ENCODE data around the gene TPK1.

Gene TPK1

DNA sequence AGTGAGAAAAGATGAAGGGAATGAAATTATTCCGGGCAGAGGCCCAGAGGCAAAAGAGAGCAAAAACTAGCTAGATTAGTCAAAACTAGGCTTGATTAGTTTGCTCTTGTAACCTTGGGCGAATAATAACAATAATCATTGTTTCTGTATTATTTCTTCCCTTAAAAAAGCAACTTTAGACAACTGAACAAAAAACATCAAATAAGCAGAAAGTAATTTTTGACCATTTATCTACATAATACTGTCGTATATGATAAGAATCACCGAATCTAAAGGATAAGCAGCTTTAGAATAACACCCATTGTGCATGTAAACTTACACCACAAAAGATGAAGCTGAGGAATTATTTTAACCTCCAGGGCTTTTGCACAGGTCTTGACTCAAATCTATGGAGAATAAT lies 125.1 kb downstream of the TPK1 start:
- peaks cover 9% of the 10 kb centered on the region for H3K4me1 Mint-ChIP-seq
- no peak for ATAC-seq (ENCODE audit: low read depth)
- H3K27ac Mint-ChIP-seq = no peak overlapping the region
- no peak overlapping the region for H3K4me3 Mint-ChIP-seq
- H3K27me3 Mint-ChIP-seq = no peaks in the 10 kb centered on the region
- DNase-seq (ENCODE audit: low spot score in 2 of 2) = no peak
- H3K36me3 Mint-ChIP-seq = peaks cover 7% of the 10 kb centered on the region
- H3K9me3 Mint-ChIP-seq = no peaks in the 10 kb centered on the region

DNA sequence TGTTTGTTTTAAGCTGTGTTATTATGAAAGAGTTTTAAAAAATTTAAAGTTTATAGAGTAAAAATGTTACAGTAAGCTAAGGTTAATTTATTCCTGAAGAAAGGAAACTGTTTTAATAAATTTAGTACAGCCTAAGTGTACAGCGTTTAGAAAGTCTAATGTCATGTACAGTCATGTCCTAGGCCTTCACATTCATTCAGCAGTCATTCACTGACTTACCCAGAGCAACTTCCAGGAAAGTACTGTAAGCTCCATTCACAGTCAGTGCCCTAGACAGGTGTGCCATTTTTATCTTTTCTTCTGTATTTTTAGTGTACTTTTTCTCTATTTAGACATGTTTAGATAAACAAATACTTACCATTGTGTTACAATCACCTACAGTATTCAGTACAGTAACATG lies 126.8 kb downstream of the TPK1 start:
- H3K4me3 Mint-ChIP-seq = no peak overlapping the region
- no peaks in the 10 kb centered on the region for H3K9me3 Mint-ChIP-seq
- H3K36me3 Mint-ChIP-seq = peaks cover 14% of the 10 kb centered on the region
- peaks cover 5% of the 10 kb centered on the region for H3K4me1 Mint-ChIP-seq
- ATAC-seq (ENCODE audit: low read depth) (no peak), DNase-seq (ENCODE audit: low spot score in 2 of 2) (no peak)
- no peaks in the 10 kb centered on the region for H3K27me3 Mint-ChIP-seq
- no peak overlapping the region for H3K27ac Mint-ChIP-seq

GRCh38 chr7:144691240-144691639 lies 144.6 kb downstream of the TPK1 start:
- no peak overlapping the region for H3K27ac Mint-ChIP-seq

GRCh38 chr7:144682581-144683280 lies 153.1 kb downstream of the TPK1 start:
- no peak for ATAC-seq (ENCODE audit: low read depth)
- no peak overlapping the region for H3K4me3 Mint-ChIP-seq

More at GRCh38 chr7:144691240-144691639, 144.6 kb downstream of the TPK1 start:
- no peak for ATAC-seq (ENCODE audit: low read depth)
- H3K4me3 Mint-ChIP-seq = no peak overlapping the region
- peaks cover 11% of the 10 kb centered on the region for H3K36me3 Mint-ChIP-seq
- no peak for DNase-seq (ENCODE audit: low spot score in 2 of 2)
- no peaks in the 10 kb centered on the region for H3K9me3 Mint-ChIP-seq
- peaks cover 9% of the 10 kb centered on the region for H3K4me1 Mint-ChIP-seq
- H3K27me3 Mint-ChIP-seq = no peaks in the 10 kb centered on the region

DNA sequence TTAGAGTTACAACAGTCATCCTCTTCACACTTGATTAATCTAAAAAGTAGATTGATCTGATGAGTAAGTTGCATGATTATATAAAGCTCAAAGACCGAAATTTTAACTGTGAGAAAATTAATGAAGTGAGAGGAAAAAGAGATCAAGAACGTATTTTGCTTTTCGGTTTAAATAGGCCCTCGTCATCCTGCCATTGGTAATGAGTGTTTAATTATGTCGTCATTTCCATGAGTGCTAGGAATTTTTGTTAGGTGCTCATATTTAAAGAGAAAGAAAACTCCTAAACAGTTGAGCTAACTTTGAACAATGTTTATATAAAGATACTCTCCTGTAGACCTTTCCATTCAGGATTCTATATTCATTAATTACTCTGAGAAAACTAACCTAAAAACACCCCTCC lies 159.4 kb downstream of the TPK1 start:
- no peaks in the 10 kb centered on the region for H3K4me1 Mint-ChIP-seq
- H3K36me3 Mint-ChIP-seq = peaks cover 9% of the 10 kb centered on the region
- no peaks in the 10 kb centered on the region for H3K9me3 Mint-ChIP-seq
- ATAC-seq (ENCODE audit: low read depth) (no peak), DNase-seq (ENCODE audit: low spot score in 2 of 2) (no peak)
- no peak overlapping the region for H3K27ac Mint-ChIP-seq
- no peaks in the 10 kb centered on the region for H3K27me3 Mint-ChIP-seq
- H3K4me3 Mint-ChIP-seq = no peak overlapping the region

More at GRCh38 chr7:144682581-144683280, 153.1 kb downstream of the TPK1 start:
- Mint-ChIP-seq H3K9me3 (no peaks in the 10 kb centered on the region), H3K36me3 (peaks cover 16% of the 10 kb centered on the region), H3K4me1 (no peaks in the 10 kb centered on the region), H3K27me3 (no peaks in the 10 kb centered on the region), H3K27ac (no peak overlapping the region)
- DNase-seq (ENCODE audit: low spot score in 2 of 2) = no peak

- no peak for ATAC-seq (ENCODE audit: low read depth)
- no peaks in the 10 kb centered on the region for H3K27me3 Mint-ChIP-seq
Observed at GRCh38 chr7:144674550-144674949, 161.3 kb downstream of the TPK1 start.

DNA sequence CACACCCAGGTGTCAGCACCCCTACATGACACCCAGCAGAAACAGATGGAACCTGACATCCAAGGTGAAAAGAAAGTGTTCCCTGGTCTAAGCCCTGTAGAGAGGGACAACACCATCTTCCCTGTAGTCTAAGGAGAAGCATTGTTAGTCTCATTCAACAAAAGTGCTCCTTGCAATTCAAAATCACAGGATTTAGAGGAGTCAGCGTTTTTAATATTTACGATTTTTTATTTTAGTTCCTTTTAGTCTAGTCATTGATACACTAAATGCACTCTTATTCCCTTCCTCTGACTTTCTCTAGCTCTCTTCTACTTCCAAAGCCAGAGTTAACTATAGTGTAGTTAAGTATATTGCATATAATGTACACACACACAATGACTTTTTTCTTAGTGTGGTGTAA lies 163.0 kb downstream of the TPK1 start:
- no peaks in the 10 kb centered on the region for H3K9me3 Mint-ChIP-seq
- H3K27me3 Mint-ChIP-seq = no peaks in the 10 kb centered on the region
- H3K4me1 Mint-ChIP-seq = no peaks in the 10 kb centered on the region
- DNase-seq (ENCODE audit: low spot score in 2 of 2) (no peak), ATAC-seq (ENCODE audit: low read depth) (no peak)
- no peak overlapping the region for H3K27ac Mint-ChIP-seq
- peaks cover 5% of the 10 kb centered on the region for H3K36me3 Mint-ChIP-seq
- H3K4me3 Mint-ChIP-seq = no peak overlapping the region

More at GRCh38 chr7:144674550-144674949, 161.3 kb downstream of the TPK1 start:
- no peak for DNase-seq (ENCODE audit: low spot score in 2 of 2)
- Mint-ChIP-seq H3K4me3 (no peak overlapping the region), H3K4me1 (no peaks in the 10 kb centered on the region), H3K36me3 (peaks cover 8% of the 10 kb centered on the region), H3K27ac (no peak overlapping the region), H3K9me3 (no peaks in the 10 kb centered on the region)

- H3K9me3 Mint-ChIP-seq = no peaks in the 10 kb centered on the region
- H3K27ac Mint-ChIP-seq = no peak overlapping the region
- ATAC-seq (ENCODE audit: low read depth) = no peak
- no peak for DNase-seq (ENCODE audit: low spot score in 2 of 2)
- peaks cover 5% of the 10 kb centered on the region for H3K36me3 Mint-ChIP-seq
- no peaks in the 10 kb centered on the region for H3K27me3 Mint-ChIP-seq
- no peak overlapping the region for H3K4me3 Mint-ChIP-seq
- H3K4me1 Mint-ChIP-seq = no peaks in the 10 kb centered on the region
Observed at GRCh38 chr7:144671429-144671828, 164.4 kb downstream of the TPK1 start.

- peaks cover 9% of the 10 kb centered on the region for H3K36me3 Mint-ChIP-seq
- no peak overlapping the region for H3K27ac Mint-ChIP-seq
- no peaks in the 10 kb centered on the region for H3K27me3 Mint-ChIP-seq
- no peaks in the 10 kb centered on the region for H3K4me1 Mint-ChIP-seq
- H3K9me3 Mint-ChIP-seq = peaks cover 1% of the 10 kb centered on the region
- no peak for DNase-seq (ENCODE audit: low spot score in 2 of 2)
- no peak overlapping the region for H3K4me3 Mint-ChIP-seq
- ATAC-seq (ENCODE audit: low read depth) = no peak
Observed at GRCh38 chr7:144670218-144670617, 165.6 kb downstream of the TPK1 start.

DNA sequence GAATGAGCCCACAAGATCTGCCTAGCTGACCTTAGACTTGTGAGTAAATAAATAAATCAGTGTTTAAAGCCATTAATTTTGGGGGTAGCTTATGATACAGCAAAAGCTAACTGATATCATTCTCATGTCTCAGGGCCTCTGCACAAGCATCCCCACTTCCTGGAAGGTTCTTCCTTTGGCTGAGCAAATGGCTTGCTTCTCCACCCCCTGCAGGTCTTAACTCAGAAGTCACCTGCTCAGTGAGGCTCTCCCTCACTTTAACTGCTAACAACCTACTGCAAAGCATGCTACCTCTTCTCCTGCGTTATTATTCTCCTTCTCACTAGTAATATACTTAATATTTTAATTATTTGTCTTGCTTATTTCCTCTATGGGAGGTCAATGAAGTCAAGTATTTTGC lies 167.3 kb downstream of the TPK1 start:
- Mint-ChIP-seq H3K36me3 (peaks cover 18% of the 10 kb centered on the region), H3K27me3 (no peaks in the 10 kb centered on the region), H3K27ac (no peak overlapping the region), H3K9me3 (peaks cover 3% of the 10 kb centered on the region), H3K4me3 (no peak overlapping the region), H3K4me1 (no peaks in the 10 kb centered on the region)
- ATAC-seq (ENCODE audit: low read depth) = no peak
- DNase-seq (ENCODE audit: low spot score in 2 of 2) = no peak

DNA sequence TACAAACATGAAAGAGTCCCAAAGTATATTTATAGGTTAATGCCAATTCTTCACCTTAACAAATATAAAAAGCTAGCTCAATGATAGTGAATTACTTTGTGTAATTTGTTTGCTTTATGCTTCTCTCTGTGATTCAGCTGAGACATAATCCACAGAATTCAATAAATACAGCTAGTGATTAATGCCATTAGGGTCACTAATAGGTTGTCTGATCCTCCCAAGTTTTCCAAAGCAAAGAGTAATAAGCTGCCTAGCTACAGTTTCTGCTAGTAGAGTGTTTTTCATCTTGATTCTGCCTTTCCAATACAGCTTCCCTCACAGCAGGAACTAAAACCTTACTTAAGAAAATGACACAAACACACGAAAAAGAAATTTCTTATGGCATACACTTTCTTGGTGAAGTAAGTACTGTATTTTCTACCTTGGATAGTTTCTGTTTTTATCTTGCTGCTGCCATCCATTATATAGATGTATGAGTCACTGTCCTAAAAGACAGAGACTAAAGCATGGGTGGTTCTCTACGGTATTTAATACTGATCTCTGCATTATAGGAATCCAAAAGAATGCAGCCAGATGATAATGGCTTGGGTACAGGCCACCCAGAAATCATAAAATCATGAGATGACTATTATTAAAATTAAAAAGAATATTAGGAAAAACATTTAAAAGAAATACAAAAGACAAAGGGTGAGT lies 170.0 kb downstream of the TPK1 start:
- Mint-ChIP-seq H3K4me3 (no peak overlapping the region), H3K9me3 (peaks cover 3% of the 10 kb centered on the region), H3K36me3 (peaks cover 26% of the 10 kb centered on the region), H3K27ac (no peak overlapping the region), H3K27me3 (no peaks in the 10 kb centered on the region), H3K4me1 (no peaks in the 10 kb centered on the region)
- ATAC-seq (ENCODE audit: low read depth) (no peak), DNase-seq (ENCODE audit: low spot score in 2 of 2) (no peak)

DNA sequence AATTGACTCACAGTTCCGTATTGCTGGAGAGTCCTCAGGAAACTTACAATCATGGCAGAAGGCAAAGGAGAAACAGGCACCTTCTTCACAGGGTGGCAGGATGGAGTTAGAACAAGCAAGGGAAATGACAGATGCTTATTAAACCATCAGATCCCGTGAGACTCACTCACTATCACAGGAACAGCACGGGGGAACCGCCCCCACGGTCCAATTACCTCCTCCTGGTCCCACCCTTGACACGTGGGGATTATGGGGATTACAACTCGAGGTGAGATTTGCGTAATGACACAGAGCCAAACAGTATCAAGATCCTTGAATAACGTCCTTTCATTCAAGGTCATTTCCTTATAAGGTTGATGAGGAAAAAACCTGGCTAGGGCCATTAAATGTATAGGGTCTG lies 176.6 kb downstream of the TPK1 start:
- peaks cover 11% of the 10 kb centered on the region for H3K36me3 Mint-ChIP-seq
- H3K27ac Mint-ChIP-seq = no peak overlapping the region
- no peaks in the 10 kb centered on the region for H3K27me3 Mint-ChIP-seq
- DNase-seq (ENCODE audit: low spot score in 2 of 2) (no peak), ATAC-seq (ENCODE audit: low read depth) (no peak)
- peaks cover 3% of the 10 kb centered on the region for H3K4me1 Mint-ChIP-seq
- no peaks in the 10 kb centered on the region for H3K9me3 Mint-ChIP-seq
- no peak overlapping the region for H3K4me3 Mint-ChIP-seq

DNA sequence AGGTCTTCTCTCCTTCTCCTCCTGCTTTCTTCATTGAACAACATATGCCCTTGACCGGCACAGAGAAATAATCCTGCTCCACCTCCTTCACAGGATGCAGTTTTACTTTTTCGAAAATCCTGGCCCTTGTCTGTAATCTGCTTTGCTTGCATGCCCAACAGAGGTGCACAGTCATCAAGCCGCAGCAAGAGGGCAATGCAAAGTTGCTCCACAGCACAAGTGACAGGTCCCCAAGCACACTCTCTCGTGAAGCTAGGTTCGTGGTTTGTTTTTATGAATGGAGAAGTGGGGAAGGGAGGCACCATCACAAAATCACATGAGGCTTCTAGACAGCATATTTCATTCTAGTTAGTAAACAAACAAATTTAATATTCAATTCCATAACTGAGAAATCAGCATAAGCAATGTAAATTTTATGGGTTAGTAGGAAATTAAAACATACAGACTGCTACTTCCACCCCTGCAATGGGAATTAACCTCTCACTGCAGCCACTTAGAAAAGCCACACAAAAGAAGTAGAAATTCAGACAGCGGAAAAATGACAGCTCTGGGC lies 178.8 kb downstream of the TPK1 start:
- DNase-seq (ENCODE audit: low spot score in 2 of 2) = no peak
- peaks cover 12% of the 10 kb centered on the region for H3K4me1 Mint-ChIP-seq
- peak; percentile 35 for ATAC-seq (ENCODE audit: low read depth)
- H3K4me3 Mint-ChIP-seq = no peak overlapping the region
- H3K9me3 Mint-ChIP-seq = no peaks in the 10 kb centered on the region
- no peak overlapping the region for H3K27ac Mint-ChIP-seq
- H3K36me3 Mint-ChIP-seq = peaks cover 3% of the 10 kb centered on the region
- no peaks in the 10 kb centered on the region for H3K27me3 Mint-ChIP-seq

DNA sequence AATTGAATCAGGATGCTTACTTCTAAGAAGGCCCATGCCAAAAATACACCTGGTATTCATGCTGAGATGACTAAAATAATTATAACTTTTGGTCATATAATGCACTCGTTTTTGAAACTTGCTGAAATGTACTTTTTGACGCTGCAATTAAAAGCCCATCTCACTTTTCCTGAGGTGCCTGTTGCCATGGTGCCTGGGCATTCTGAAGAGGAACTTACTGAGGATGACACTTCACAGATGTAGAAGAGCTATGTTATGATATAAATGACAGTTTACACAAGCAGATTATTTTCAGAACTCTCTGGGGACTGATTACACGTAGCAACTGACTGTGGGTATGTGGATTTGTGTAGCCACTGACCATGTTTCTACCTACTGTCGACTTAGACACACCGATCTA lies 182.4 kb downstream of the TPK1 start:
- Mint-ChIP-seq H3K27me3 (no peaks in the 10 kb centered on the region), H3K9me3 (peaks cover 3% of the 10 kb centered on the region), H3K27ac (peak overlapping the region; percentile 71), H3K4me3 (no peak overlapping the region), H3K36me3 (peaks cover 8% of the 10 kb centered on the region), H3K4me1 (peaks cover 12% of the 10 kb centered on the region)
- ATAC-seq (ENCODE audit: low read depth) (peak; percentile 38), DNase-seq (ENCODE audit: low spot score in 2 of 2) (no peak)
